ENCODE data around the gene CFAP58.

The CFAP58 gene

DNA sequence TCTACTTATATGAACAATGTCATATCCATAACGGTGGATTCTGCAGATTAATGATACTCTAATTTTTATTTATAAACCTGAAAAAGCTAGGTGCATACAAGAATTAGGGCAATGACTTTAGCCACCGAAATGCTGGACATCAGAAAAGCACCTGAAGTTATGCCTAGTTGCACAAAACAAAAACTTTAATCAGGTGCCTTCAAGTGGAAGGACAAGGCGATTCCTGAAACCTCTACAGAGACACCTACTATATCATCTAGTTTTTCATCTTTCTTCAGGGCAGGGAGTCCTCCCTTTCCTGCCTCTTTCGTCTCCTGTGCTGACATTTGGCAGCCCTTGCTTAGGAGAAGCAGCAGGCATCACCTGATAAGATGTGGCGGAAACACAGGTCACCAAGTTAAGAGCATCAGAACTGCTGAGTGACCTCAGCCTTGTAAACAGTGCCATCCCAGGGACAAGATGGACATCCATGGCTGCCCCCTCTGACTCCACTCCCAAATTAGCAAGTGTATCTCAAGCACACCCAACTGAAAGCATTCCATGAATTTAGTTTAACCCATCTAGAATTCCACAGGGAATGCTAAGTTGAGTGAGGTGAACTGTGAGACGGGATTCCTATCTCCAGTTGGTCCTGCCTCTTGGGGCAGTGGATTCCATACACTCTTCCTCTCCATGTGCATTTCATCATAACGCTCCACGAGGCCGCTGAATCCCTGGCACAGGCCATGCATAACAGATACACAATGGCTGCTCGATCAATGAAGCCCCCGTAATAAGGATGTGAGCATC lies 21.2 kb upstream of the CFAP58 start:
- no peak overlapping the region for H3K4me3 ChIP-seq (ENCODE audit: low read depth, low read length)
- no peak for DNase-seq (ENCODE audit: low read depth)
- TF ChIP-seq, protein P1, sequence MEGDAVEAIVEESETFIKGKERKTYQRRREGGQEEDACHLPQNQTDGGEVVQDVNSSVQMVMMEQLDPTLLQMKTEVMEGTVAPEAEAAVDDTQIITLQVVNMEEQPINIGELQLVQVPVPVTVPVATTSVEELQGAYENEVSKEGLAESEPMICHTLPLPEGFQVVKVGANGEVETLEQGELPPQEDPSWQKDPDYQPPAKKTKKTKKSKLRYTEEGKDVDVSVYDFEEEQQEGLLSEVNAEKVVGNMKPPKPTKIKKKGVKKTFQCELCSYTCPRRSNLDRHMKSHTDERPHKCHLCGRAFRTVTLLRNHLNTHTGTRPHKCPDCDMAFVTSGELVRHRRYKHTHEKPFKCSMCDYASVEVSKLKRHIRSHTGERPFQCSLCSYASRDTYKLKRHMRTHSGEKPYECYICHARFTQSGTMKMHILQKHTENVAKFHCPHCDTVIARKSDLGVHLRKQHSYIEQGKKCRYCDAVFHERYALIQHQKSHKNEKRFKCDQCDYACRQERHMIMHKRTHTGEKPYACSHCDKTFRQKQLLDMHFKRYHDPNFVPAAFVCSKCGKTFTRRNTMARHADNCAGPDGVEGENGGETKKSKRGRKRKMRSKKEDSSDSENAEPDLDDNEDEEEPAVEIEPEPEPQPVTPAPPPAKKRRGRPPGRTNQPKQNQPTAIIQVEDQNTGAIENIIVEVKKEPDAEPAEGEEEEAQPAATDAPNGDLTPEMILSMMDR (IDR thresholded peaks at IDR 0.05; ENCODE audit: low read depth, low read length, missing control alignments): no peak

GRCh38 chr10:104333032-104333727 lies 20.5 kb upstream of the CFAP58 start:
- TF ChIP-seq, protein P1 (IDR thresholded peaks at IDR 0.05; ENCODE audit: low read depth, low read length, missing control alignments): no peak
- H3K4me3 ChIP-seq (ENCODE audit: low read depth, low read length): no peak overlapping the region
- no peak for DNase-seq (ENCODE audit: low read depth)

GRCh38 chr10:104333728-104334373 lies 19.8 kb upstream of the CFAP58 start:
- no peak overlapping the region for H3K4me3 ChIP-seq (ENCODE audit: low read depth, low read length)

DNA sequence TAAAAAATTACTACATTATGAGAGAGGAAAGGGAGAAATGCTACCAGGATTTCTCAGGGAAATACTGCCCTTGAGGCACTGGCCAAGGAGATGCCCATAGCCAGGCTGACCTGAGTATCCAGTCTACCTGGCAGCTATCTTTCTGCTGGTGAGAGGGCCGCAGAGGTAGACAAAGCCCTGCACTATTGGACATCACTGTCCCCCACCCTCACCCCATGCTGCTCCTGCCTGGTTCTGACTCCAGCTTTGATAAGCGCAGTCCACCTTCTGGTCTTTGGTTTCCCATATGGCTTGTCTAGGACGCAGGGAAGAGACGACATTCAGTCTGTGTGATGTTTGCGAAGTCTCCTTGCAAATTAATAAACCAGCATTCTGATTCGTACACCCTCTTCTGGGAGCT lies 19.1 kb upstream of the CFAP58 start:
- TF ChIP-seq, protein P1 (IDR thresholded peaks at IDR 0.05; ENCODE audit: low read depth, low read length, missing control alignments): no peak
- H3K4me3 ChIP-seq (ENCODE audit: low read depth, low read length): no peak overlapping the region
- no peak for DNase-seq (ENCODE audit: low read depth)

More at GRCh38 chr10:104333728-104334373, 19.8 kb upstream of the CFAP58 start:
- no peak for DNase-seq (ENCODE audit: low read depth)
- TF ChIP-seq, protein P1 (IDR thresholded peaks at IDR 0.05; ENCODE audit: low read depth, low read length, missing control alignments): no peak

DNA sequence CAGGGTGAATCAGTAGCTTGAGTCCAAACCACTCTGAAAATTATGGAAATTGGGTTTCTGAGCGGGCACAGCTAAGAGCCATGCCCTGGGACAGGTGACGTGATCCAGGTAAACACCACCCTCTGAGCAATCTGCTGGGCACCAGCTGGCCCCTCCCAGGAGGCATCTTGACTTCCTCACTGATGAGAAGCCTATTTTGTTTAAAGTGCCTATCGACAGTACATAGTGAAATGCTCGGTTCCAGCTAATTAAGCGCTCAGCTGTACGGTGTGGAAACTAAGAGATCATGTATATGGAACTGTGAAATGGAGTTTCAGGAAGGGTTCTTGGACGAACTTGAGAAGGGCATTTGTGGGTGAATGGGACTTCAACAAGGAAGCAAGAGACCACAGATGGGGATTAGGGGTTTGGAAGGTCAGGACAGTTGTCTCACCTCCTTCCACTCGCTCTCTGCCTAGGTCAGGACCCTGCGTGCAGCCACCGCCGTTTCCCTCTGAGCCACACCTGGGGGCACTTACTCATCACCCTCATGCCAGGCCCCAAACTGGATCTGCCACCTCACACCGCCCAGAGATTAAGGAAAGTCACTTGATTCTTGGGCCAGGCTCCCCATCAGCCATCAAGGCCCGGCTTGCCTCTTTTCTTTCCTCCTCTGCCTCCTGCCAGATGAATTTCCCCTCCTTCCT lies 18.5 kb upstream of the CFAP58 start:
- TF ChIP-seq, protein P1 (IDR thresholded peaks at IDR 0.05; ENCODE audit: low read depth, low read length, missing control alignments): no peak
- DNase-seq (ENCODE audit: low read depth): no peak
- H3K4me3 ChIP-seq (ENCODE audit: low read depth, low read length): no peak overlapping the region

GRCh38 chr10:104336821-104337467 lies 16.7 kb upstream of the CFAP58 start:
- DNase-seq (ENCODE audit: low read depth): no peak
- TF ChIP-seq, protein P1 (IDR thresholded peaks at IDR 0.05; ENCODE audit: low read depth, low read length, missing control alignments): no peak
- H3K4me3 ChIP-seq (ENCODE audit: low read depth, low read length): peak overlapping the region; percentile 90
